HG03439 (cell line): ENCODE data around the gene ZNF3.

Experiments
- ATAC-seq: cut with Tn5 transposase; IDR thresholded peaks from one replicate; pipeline ENCODE4 v1.9.1; 2021; ENCODE audit warnings: mild to moderate bottlenecking, moderate library complexity; ENCODE audit not compliant: unreplicated experiment

ZNF3 gene

GRCh38 chr7:100059251-100059739, 22.2 kb downstream of the ZNF3 start:
- no peak for ATAC-seq

GRCh38 chr7:100057006-100057405, 24.5 kb downstream of the ZNF3 start:
- no peak for ATAC-seq

GRCh38 chr7:100053215-100053614, 28.3 kb downstream of the ZNF3 start:
- ATAC-seq = no peak

GRCh38 chr7:100051611-100052010, 29.9 kb downstream of the ZNF3 start:
- ATAC-seq = no peak

- peak; percentile 91 for ATAC-seq
These were observed 31.9 kb downstream of the ZNF3 start, which contains the start of gene ZSCAN21 for GRCh38 chr7:100049441-100050291. ZSCAN21 (plus strand) TSS chr7:100049774; CDS start chr7:100057007, 7,233 bp downstream.

GRCh38 chr7:100048680-100049079, 32.8 kb downstream of the ZNF3 start:
- ATAC-seq = no peak

GRCh38 chr7:100044718-100045117, 36.8 kb downstream of the ZNF3 start:
- no peak for ATAC-seq

GRCh38 chr7:100040575-100040974, 40.9 kb downstream of the ZNF3 start:
- no peak for ATAC-seq

GRCh38 chr7:100038326-100038725, 43.2 kb downstream of the ZNF3 start:
- no peak for ATAC-seq

- no peak for ATAC-seq
These were observed 45.6 kb downstream of the ZNF3 start for GRCh38 chr7:100035876-100036275.

GRCh38 chr7:100034871-100035510, 46.5 kb downstream of the ZNF3 start:
- ATAC-seq = no peak

GRCh38 chr7:100033526-100033925, 48.0 kb downstream of the ZNF3 start:
- no peak for ATAC-seq

- no peak for ATAC-seq
These were observed 51.9 kb downstream of the ZNF3 start for GRCh38 chr7:100029596-100029995.

- no peak for ATAC-seq
These were observed 54.3 kb downstream of the ZNF3 start for GRCh38 chr7:100027197-100027596.

GRCh38 chr7:100024020-100024619, 57.4 kb downstream of the ZNF3 start:
- ATAC-seq = no peak

- no peak for ATAC-seq
These were observed 58.0 kb downstream of the ZNF3 start for GRCh38 chr7:100023526-100023925.

- ATAC-seq = no peak
These were observed 58.9 kb downstream of the ZNF3 start for GRCh38 chr7:100022621-100023020.

GRCh38 chr7:100021297-100021696, 60.2 kb downstream of the ZNF3 start:
- ATAC-seq = no peak
